OCI-LY7 (cell line): ENCODE results near the gene GJC3. TPM values are rescaled to one million over a fixed set of nuclear protein-coding genes. Genes with fewer than 3 reads are reported as not detected.
"Not testable (repeated sequence)": the region's sequence is repeated elsewhere in the genome, so short reads cannot be mapped to it uniquely, and the experiment has no call there.

Experiments
- BruUV-seq: library from RNA; stranded (reverse); fragments of 400-500 nt; replicated peaks from 2 replicates; lab custom pipeline; 2021; lab: Mats Ljungman, UMichigan
- CTCF ChIA-PET: fragments of 300-600 bp; sonication (Branson Sonifier 250); formaldehyde crosslinking; loops from one replicate; lab custom pipeline; 2022; ENCODE audit warnings: antibody characterized with exemption; ENCODE audit not compliant: unreplicated experiment; lab: Charles Lee
- POLR2A ChIA-PET: fragments of 300-600 bp; sonication (Branson Sonifier 250); formaldehyde crosslinking; loops from one replicate; lab custom pipeline; 2022; ENCODE audit warnings: antibody characterized with exemption; lab: Charles Lee
- DNase-seq: peaks from one replicate; pipeline ENCODE4 v3.0.0-alpha.2; 2015; ENCODE audit warnings: low spot score
- H2AFZ ChIP-seq: fragments of 200-600 bp; sonication (generic), shearing (Covaris generic); 2 replicates; pipeline ENCODE4 v1.6.1; 2014; ENCODE audit warnings: mild to moderate bottlenecking, antibody characterized with exemption, low read length, moderate library complexity
- H3K27ac ChIP-seq: fragments of 200-600 bp; sonication (generic); 2 replicates; pipeline ENCODE4 v1.5.1; 2014; ENCODE audit warnings: mixed run types, low read depth, mild to moderate bottlenecking, moderate library complexity, low read length, inconsistent platforms; ENCODE audit not compliant: poor library complexity, severe bottlenecking
- H3K36me3 ChIP-seq: fragments of 200-600 bp; sonication (generic); 2 replicates; pipeline ENCODE4 v1.6.1; 2014; ENCODE audit warnings: mild to moderate bottlenecking, antibody characterized with exemption, low read length, moderate library complexity, mixed read lengths; ENCODE audit not compliant: insufficient read depth
- H3K4me1 ChIP-seq: fragments of 200-600 bp; sonication (generic); 2 replicates; pipeline ENCODE4 v1.5.1; 2014; ENCODE audit warnings: mild to moderate bottlenecking, low read length; ENCODE audit not compliant: insufficient read depth, poor library complexity, severe bottlenecking
- H3K4me2 ChIP-seq: fragments of 200-600 bp; sonication (generic); 2 replicates; pipeline ENCODE4 v1.6.1; 2014; ENCODE audit warnings: mild to moderate bottlenecking, low read length
- H3K4me3 ChIP-seq: fragments of 200-600 bp; sonication (generic); 2 replicates; pipeline ENCODE4 v1.5.1; 2014; ENCODE audit warnings: mild to moderate bottlenecking, low read depth, low read length; ENCODE audit not compliant: poor library complexity, severe bottlenecking
- H3K79me2 ChIP-seq: fragments of 200-600 bp; sonication (generic); 2 replicates; pipeline ENCODE4 v1.6.1; 2016; ENCODE audit warnings: low read depth, mild to moderate bottlenecking, low read length, moderate library complexity, mixed read lengths; ENCODE audit not compliant: insufficient read depth
- H3K9me2 ChIP-seq: fragments of 200-600 bp; sonication (generic); 2 replicates; pipeline ENCODE4 v1.6.1; 2016; ENCODE audit warnings: mild to moderate bottlenecking, low read length, mixed read lengths; ENCODE audit not compliant: insufficient read depth
- H3K9me3 ChIP-seq: fragments of 200-600 bp; sonication (generic); 2 replicates; pipeline ENCODE4 v1.6.1; 2014; ENCODE audit warnings: mild to moderate bottlenecking, mixed run types, low read length, mixed read lengths
- H4K20me1 ChIP-seq: fragments of 200-600 bp; sonication (generic); 2 replicates; pipeline ENCODE4 v1.6.1; 2014; ENCODE audit warnings: mild to moderate bottlenecking, antibody characterized with exemption, low read length, moderate library complexity, mixed read lengths; ENCODE audit not compliant: insufficient read depth
- CTCF ChIP-seq: fragments of 200-600 bp; sonication (generic); conservative IDR thresholded peaks from 2 replicates; pipeline ENCODE4 v1.5.1; 2014; ENCODE audit warnings: mild to moderate bottlenecking, antibody characterized with exemption, low read length, moderate library complexity, mixed read lengths
- EZH2phosphoT487 ChIP-seq: fragments of 200-600 bp; sonication (generic); IDR thresholded peaks from 2 replicates; pipeline ENCODE4 v1.6.1; 2018; ENCODE audit warnings: low read depth, borderline replicate concordance, mild to moderate bottlenecking, mixed run types, antibody characterized with exemption, low read length, moderate library complexity, mixed read lengths
- intact Hi-C: fragments of 100-400 bp; cut with micrococcal nuclease; formaldehyde crosslinking; loops from one replicate; pipeline ENCODE4 v1.10.0; 2022; ENCODE audit not compliant: unreplicated experiment
- total RNA-seq, 2 experiments: library from RNA; depleted of rRNA in 1 of 2; stranded (reverse); fragments of >200 nt in 1 of 2; shearing (Covaris generic) in 1 of 2; gene quantifications; 2 replicates each; pipeline ENCODE4 v1.2.3, GENCODE V29; 2014 to 2022

The GJC3 gene
- total RNA-seq, 2 experiments from 2014 or later: not detected

GRCh38 chr7:99894738-99895137, 34.7 kb downstream of the GJC3 start:
- H2AFZ ChIP-seq: no peak overlapping the region
- no peaks in the 10 kb centered on the region for H3K9me2 ChIP-seq
- POLR2A ChIA-PET: no interaction called here
- no peaks in the 10 kb centered on the region for H3K9me3 ChIP-seq
- BruUV-seq: no TSS peak
- no peaks in the 10 kb centered on the region for H3K4me1 ChIP-seq
- no peak overlapping the region for H3K4me3 ChIP-seq
- no peaks in the 10 kb centered on the region for H3K79me2 ChIP-seq
- intact Hi-C loops: no loop called here
- no peak overlapping the region for H3K4me2 ChIP-seq
- no peak for DNase-seq
- H3K27ac ChIP-seq: no peak overlapping the region
- H4K20me1 ChIP-seq: no peaks in the 10 kb centered on the region
- TF ChIP-seq CTCF (no peak), EZH2phosphoT487 (no peak)
- CTCF ChIA-PET: no interaction called here
- H3K36me3 ChIP-seq: peaks cover 6% of the 10 kb centered on the region; the same call in 1 of the 2 replicates

- ChIA-PET POLR2A (no interaction called here), CTCF (no interaction called here)
- Histone ChIP-seq H3K27ac (no peak overlapping the region), H3K4me1 (no peaks in the 10 kb centered on the region), H3K4me2 (no peak overlapping the region), H3K79me2 (no peaks in the 10 kb centered on the region), H3K9me3 (no peaks in the 10 kb centered on the region), H3K9me2 (no peaks in the 10 kb centered on the region), H4K20me1 (no peaks in the 10 kb centered on the region), H3K4me3 (no peak overlapping the region), H3K36me3 (no peaks in the 10 kb centered on the region), H2AFZ (no peak overlapping the region)
- TF ChIP-seq EZH2phosphoT487 (no peak), CTCF (no peak)
- DNase-seq: no peak
- BruUV-seq: no TSS peak
- intact Hi-C loops: no loop called here
Measured at GRCh38 chr7:99893280-99893679, 36.1 kb downstream of the GJC3 start.

- H3K4me2 ChIP-seq, BruUV-seq, DNase-seq, H3K4me1 ChIP-seq, POLR2A ChIA-PET, H3K79me2 ChIP-seq, H2AFZ ChIP-seq, H3K9me2 ChIP-seq, intact Hi-C loops, H3K36me3 ChIP-seq, H4K20me1 ChIP-seq, H3K27ac ChIP-seq, H3K9me3 ChIP-seq, CTCF ChIA-PET, H3K4me3 ChIP-seq: not testable (repeated sequence)
Measured at GRCh38 chr7:99890348-99890747, 39.1 kb downstream of the GJC3 start.

GRCh38 chr7:99888366-99888765, 41.1 kb downstream of the GJC3 start:
- POLR2A ChIA-PET, H3K36me3 ChIP-seq, H3K4me2 ChIP-seq, H3K9me3 ChIP-seq, DNase-seq, H3K4me3 ChIP-seq, CTCF ChIA-PET, H4K20me1 ChIP-seq, H2AFZ ChIP-seq, H3K79me2 ChIP-seq, BruUV-seq, H3K9me2 ChIP-seq, intact Hi-C loops, H3K27ac ChIP-seq, H3K4me1 ChIP-seq: not testable (repeated sequence)
